Testis (tissue), 3 donors: Measurements from ENCODE around the gene CNGB1. TPM values are rescaled to one million over a fixed set of nuclear protein-coding genes. Genes with fewer than 3 reads are reported as not detected.

ENCODE experiments used
- DNase-seq: peaks from one replicate; pipeline ENCODE4 v3.0.0-alpha.2; 2019
- H3K27ac ChIP-seq, 2 donors: fragments of 200-600 bp; sonication (generic); one replicate each; pipeline ENCODE4 v1.5.1; 2019
- H3K27me3 ChIP-seq: fragments of 200-600 bp; sonication (generic); one replicate; pipeline ENCODE4 v1.5.1; 2019
- H3K36me3 ChIP-seq: fragments of 200-600 bp; sonication (generic); one replicate; pipeline ENCODE4 v1.5.1; 2017; ENCODE audit warnings: low read depth; ENCODE audit errors: missing control alignments
- H3K4me1 ChIP-seq: fragments of 200-600 bp; sonication (generic); one replicate; pipeline ENCODE4 v1.5.1; 2019
- H3K4me3 ChIP-seq, 2 donors: fragments of 200-600 bp; sonication (generic); one replicate each; pipeline ENCODE4 v1.5.1; 2017 to 2019
- H3K9me3 ChIP-seq: fragments of 200-600 bp; sonication (generic); one replicate; pipeline ENCODE4 v1.5.1; 2017
- CTCF ChIP-seq, 3 experiments: fragments of 450-650 bp in 2 of 3; fragments of 200-600 bp in 1 of 3; sonication (generic) in 1 of 3; IDR thresholded peaks; one replicate each; pipeline ENCODE4 v1.5.1; 2016 to 2019; ENCODE audit warnings: antibody characterized with exemption in 3 of 3, mild to moderate bottlenecking in 2 of 3, moderate library complexity in 1 of 3
- POLR2A ChIP-seq: fragments of 450-650 bp; IDR thresholded peaks from one replicate; pipeline ENCODE4 v1.6.1; 2017; ENCODE audit warnings: antibody characterized with exemption, mild to moderate bottlenecking, moderate library complexity
- WGBS, 2 donors: methylation state at CpG; one replicate each; pipeline ENCODE4 v1.1.5; 2018; 5-methylcytosine and 5-hydroxymethylcytosine counted together
- intact Hi-C: fragments of 100-400 bp; cut with DNase I; formaldehyde crosslinking; loops from one replicate; pipeline ENCODE4 v1.15.1; 2023; ENCODE audit warnings: low total_unique reads
- polyA plus RNA-seq: library from polyadenylated mRNA; stranded (reverse); fragments of 350-450 nt; fragmentation: Illumina TruSeq; extraction: RNeasy Lipid Tissue Mini Kit (QIAGEN cat#74804); gene quantifications from one replicate; pipeline ENCODE4 v1.2.3, GENCODE V29; 2014; ENCODE audit warnings: low read depth, low replicate concordance; ENCODE audit not compliant: insufficient read depth
- total RNA-seq, 2 donors: library from RNA; depleted of rRNA; stranded (reverse); fragments of >200 nt; gene quantifications; one replicate each; pipeline ENCODE4 v1.2.3, GENCODE V29; 2016

CNGB1 gene
- total and polyA plus RNA-seq, 3 donors from 2014 or later = 0.76 to 1.2 (median 0.87) TPM

GRCh38 chr16:57949013-57949412 lies 21.9 kb downstream of the CNGB1 start:
- Histone ChIP-seq H3K9me3 (no peaks in the 10 kb centered on the region), H3K27me3 (no peaks in the 10 kb centered on the region), H3K27ac (no peak overlapping the region), H3K4me3 (no peak overlapping the region), H3K4me1 (no peaks in the 10 kb centered on the region), H3K36me3 (no peaks in the 10 kb centered on the region)
- intact Hi-C loops = no loop called here
- 29 to 43% methylated on average over 2 of the region's 2 CpGs for WGBS, 2 donors
- TF ChIP-seq POLR2A (no peak), CTCF (IDR thresholded peaks at IDR 0.05) (no peak)
- no peak for DNase-seq

GRCh38 chr16:57948027-57948426 lies 22.9 kb downstream of the CNGB1 start:
- WGBS, 2 donors = 81 to 97% methylated on average over 5 of the region's 5 CpGs
- DNase-seq = no peak
- Histone ChIP-seq H3K27me3 (no peaks in the 10 kb centered on the region), H3K36me3 (no peaks in the 10 kb centered on the region), H3K4me3 (no peak overlapping the region), H3K4me1 (no peaks in the 10 kb centered on the region), H3K27ac (no peak overlapping the region), H3K9me3 (no peaks in the 10 kb centered on the region)
- intact Hi-C loops = no loop called here
- TF ChIP-seq CTCF (IDR thresholded peaks at IDR 0.05) (no peak), POLR2A (no peak)

- H3K27me3 ChIP-seq = no peaks in the 10 kb centered on the region
- no peak overlapping the region for H3K4me3 ChIP-seq
- no peak for DNase-seq
- H3K4me1 ChIP-seq = no peaks in the 10 kb centered on the region
- H3K36me3 ChIP-seq = no peaks in the 10 kb centered on the region
- H3K27ac ChIP-seq = no peak overlapping the region
- H3K9me3 ChIP-seq = no peaks in the 10 kb centered on the region
- intact Hi-C loops = no loop called here
- TF ChIP-seq CTCF (IDR thresholded peaks at IDR 0.05) (no peak), POLR2A (no peak)
- WGBS, 2 donors = 90 to 94% methylated on average over 2 of the region's 2 CpGs
These were observed 23.7 kb downstream of the CNGB1 start for GRCh38 chr16:57947261-57947660.

- Histone ChIP-seq H3K27me3 (no peaks in the 10 kb centered on the region), H3K4me1 (no peaks in the 10 kb centered on the region), H3K4me3 (no peak overlapping the region), H3K9me3 (no peaks in the 10 kb centered on the region), H3K36me3 (no peaks in the 10 kb centered on the region), H3K27ac (no peak overlapping the region)
- intact Hi-C loops = no loop called here
- TF ChIP-seq CTCF (IDR thresholded peaks at IDR 0.05) (no peak), POLR2A (no peak)
- 80 to 90% methylated on average over 7 to 13 of the region's 13 CpGs for WGBS, 2 donors
- no peak for DNase-seq
These were observed 24.6 kb downstream of the CNGB1 start for GRCh38 chr16:57946181-57946801.

- Histone ChIP-seq H3K9me3 (no peaks in the 10 kb centered on the region), H3K4me1 (no peaks in the 10 kb centered on the region), H3K27me3 (no peaks in the 10 kb centered on the region), H3K27ac (no peak overlapping the region), H3K4me3 (no peak overlapping the region), H3K36me3 (no peaks in the 10 kb centered on the region)
- intact Hi-C loops = no loop called here
- no peak for TF ChIP-seq POLR2A
- TF ChIP-seq CTCF (IDR thresholded peaks at IDR 0.05) = no peak
- no peak for DNase-seq
- WGBS, 2 donors = 77 to 94% methylated on average over 6 to 7 of the region's 7 CpGs
These were observed 25.2 kb downstream of the CNGB1 start for GRCh38 chr16:57945740-57946138.
